Measurements from ENCODE around the gene CLDND2.

CLDND2 gene

GRCh38 chr19:51380379-51380778 is 11.6 kb upstream of the CLDND2 start:
- DNase-seq: no peak

- DNase-seq: no peak
Observed at GRCh38 chr19:51377422-51377821, 8.6 kb upstream of the CLDND2 start.

DNA sequence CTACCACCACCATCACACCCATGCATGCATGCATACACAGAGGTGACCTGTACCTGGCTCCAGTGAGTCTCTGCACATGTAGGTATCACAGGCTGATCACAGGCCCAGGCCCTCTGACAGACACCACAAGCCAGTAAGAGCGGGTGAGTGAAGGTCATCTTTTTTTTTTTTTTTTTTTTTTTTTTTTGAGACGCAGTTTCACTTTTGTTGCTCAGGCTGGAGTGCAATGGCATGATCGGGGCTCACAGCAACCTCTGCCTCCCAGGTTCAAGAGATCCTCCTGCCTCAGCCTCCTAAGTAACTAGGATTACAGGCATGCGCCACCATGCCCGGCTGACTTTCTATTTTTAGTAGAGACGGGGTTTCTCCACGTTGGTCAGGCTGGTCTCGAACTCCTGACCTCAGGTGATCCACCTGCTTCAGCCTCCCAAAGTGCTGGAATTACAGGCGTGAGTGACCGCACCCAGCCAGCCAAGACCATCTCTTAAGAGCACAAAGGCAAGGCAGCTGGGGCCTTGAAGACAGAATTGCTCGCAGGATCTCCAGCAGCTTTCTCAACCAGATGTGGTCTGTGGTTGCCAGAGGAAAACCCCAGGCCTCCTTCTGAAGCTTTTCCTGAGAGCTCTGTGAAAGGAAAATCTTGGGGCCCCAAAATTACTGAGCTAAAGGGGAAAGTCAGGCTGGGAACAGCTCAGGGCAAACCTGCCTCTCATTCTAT is 6.9 kb upstream of the CLDND2 start:
- no peak for DNase-seq

DNA sequence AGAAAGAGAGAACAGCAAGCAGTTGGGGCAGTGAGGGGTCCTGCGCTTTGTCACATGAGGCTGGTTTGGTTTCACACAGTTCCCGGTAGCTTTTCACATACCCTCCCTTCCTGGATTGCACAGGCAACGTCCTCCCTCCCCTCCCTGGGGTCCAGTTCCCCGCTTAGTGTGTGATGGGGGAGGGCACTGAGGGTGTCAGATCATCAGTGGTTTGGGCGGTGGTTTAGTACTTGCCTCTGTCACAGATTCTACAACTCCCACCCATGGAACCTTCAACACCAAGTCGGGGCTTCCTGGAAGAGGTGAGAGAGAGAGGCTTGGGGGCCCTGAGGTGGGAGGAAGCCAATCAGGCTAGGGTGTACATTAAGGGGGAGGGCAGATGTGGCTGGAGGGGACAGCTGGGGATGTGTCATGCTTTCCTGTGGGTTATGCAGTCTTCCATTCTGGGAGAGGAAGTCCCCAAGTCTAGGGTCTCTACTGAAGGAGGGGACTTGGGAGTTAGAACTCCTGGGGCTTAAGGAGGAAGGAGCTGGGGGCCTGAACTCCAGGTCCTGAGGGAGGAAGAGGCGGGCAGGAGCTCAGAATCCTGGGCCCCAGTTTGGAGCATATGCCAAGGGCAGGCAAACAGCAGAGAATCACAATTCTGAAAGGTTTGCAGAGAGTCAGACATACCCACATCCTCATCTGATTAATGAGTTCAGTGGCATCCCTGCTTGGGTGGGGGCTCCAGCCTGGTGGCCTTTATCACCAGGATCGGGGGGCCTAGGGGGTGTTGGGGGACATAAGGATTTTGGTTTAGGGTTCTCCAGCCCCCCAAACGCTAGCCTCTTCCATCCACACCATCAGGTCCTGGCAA is 4.1 kb upstream of the CLDND2 start, which contains the start of gene NKG7:
Gene NKG7, minus strand, starts transcription at position 6 of the 856 bp plus-strand sequence. CDS start 119 bp downstream, outside the sequence.
- DNase-seq: peak; percentile 58

- DNase-seq: no peak
Observed at GRCh38 chr19:51372021-51372648, 3.3 kb upstream of the CLDND2 start.

GRCh38 chr19:51371186-51371690 is 2.4 kb upstream of the CLDND2 start:
- DNase-seq: no peak

DNA sequence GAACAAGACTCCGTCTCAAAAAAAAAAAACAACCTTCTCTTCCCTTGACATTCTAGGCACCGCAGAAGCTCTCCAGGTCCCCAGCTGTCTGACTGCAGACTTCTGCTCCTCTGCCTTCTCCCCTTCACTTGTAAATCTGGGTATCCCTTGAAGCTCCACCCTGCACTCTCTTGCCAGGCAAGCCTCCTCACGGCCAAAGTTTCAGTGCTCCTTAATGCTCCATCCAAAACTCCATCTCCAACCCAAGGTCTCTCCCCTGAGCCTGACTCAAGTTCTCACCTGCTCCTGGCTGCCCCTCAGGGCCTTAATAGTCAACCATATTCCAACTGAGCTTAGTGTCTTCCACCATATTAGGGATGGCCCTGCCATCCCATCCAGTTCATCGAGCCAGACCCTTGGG is 1.4 kb upstream of the CLDND2 start:
- DNase-seq: no peak

- peak; percentile 96 for DNase-seq
Observed at GRCh38 chr19:51367565-51368365, 1.0 kb downstream of the CLDND2 start.

GRCh38 chr19:51367255-51367564 is 1.6 kb downstream of the CLDND2 start:
- DNase-seq: no peak

DNA sequence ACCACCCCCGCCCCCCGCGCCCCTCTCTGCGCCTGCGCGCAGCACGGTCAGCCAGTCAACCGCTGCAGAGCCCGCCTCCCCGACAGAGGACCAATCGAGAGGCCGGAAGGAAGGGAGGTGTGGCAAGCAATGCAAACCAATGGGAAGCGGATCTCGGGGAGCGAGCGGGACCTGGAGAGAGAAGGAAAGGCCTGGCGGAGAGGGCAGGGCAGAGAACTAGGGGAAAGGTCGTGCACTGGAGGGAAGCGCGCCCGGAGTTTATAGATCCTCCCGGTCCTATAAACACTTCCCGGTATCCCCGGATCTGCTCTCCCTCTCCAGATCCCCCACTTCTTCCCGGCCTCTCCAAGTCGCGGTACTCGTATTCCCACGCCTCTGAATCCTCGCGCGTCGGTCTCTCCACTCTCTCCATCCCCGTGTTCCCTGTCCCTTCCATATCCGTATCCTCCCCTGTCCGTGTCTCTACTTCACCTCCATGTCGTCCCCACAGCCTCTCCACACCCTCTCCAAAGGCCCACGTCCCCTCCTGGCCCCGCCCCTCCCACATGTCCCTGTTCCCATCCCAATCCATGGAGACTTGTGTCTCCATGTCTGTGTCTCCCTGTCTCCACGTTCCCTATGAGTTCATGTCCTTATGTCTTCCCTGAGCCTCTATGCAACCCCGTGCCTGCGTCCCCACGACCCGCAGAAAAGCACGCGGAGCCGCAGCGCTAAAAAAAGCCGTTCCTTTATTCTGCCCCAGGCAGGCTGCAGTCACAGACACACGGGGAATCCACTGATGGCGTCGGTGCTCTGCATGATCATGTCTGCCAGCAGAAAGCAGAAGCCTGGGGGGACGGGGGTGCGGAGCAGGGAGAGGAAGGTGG is 2.2 kb downstream of the CLDND2 start:
- DNase-seq: peak; percentile 92

DNA sequence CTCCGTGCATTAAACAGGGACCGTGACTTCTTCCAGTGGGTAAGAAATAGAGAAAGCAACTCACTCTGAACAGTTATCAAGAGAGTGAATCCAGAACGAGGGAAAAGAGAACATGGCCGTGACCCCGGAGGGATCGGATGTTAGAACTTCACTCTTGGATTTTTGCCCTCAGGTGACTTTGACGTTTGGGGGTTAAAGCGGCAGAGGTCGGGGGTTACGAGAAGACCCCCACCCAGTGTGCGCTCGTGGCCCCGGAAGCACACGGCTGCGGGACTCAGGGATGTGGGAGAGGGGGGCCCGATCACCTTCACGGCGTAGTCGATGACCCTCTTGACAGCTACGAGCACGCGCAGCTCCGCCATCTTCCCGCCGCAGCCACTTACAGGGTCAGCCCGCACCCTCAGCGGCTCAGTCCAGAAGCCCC is 2.8 kb downstream of the CLDND2 start, which contains the start of gene ETFB:
Gene ETFB, minus strand, starts transcription at position 424 of the 424 bp plus-strand sequence. Its CDS starts 62 bp downstream, at position 362.
- no peak for DNase-seq

DNA sequence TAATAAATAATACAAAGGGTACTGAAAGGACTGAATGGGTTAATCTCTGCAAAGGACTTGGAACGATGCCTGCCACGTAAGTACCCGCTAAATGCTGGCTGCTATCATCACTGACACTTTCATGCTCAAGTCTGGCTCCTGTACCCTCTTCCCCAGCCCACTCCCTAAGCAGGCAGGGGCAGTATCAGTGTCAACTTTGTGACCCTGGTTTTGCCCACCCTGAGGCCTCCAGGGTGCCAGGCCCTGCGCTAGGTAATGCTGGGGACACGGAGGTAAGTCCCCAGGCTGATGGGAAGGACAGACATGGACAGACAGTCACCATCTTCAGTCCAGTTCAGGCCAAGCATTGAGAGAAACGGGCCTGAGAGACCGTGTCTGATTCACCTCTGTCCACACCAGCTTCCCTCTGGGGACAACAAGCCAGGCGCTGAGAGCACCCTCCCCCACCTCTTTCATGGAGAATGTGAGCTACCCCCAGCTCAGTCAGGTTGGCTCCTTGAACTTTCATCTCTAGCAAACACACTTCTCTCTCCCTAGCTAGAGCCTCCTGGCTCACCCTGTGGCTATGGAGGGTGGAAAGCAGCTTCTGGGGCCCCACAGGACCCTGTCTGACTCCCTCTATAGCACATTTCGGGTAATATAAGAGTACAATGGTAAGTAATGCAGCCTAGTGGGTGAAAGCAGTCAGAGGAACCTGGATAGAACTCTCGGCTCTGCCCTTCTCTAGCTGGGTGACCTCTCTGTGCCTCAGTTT is 3.4 kb downstream of the CLDND2 start:
- DNase-seq: no peak

DNA sequence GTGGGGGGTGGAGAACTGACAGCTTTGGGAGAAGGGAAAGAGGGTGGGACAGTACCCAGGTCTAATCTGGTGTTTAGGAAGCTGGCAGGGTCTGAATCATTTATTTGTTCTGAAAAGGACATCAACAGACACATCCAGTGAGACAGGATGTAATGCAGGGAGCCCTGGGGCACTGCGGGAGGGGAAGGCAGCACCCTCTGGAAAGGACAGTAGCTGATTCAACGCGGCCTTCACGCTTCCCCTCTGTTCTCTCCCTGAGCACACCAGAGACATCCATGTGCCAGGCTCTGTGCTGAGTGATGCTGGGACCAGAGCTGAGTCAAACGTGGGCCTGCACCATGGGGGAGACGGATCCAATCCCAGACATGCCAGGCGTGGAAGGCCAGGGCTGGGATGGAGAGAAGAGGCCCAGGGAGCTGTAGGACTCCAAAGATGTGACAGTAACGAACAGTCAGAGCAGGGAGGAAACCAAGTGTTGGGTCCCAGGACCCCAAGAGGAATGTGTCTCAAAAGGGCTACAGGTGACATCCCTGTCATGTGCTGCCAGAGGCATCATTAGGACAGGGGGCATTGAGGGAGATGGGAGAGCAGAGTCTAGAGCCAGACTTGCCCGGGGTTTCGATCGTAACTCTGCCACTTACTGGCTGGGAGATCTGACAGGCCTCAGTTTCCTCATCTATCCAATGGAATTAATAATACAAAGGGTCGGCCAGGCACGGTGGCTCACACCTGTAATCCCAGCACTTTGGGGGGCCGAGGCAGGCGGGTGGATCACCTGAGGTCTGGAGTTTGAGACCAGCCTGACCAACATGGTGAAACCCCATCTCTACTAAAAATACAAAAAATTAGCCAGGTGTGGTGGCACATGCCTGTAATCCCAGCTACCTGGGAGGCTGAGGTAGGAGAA is 4.3 kb downstream of the CLDND2 start:
- DNase-seq: no peak

DNA sequence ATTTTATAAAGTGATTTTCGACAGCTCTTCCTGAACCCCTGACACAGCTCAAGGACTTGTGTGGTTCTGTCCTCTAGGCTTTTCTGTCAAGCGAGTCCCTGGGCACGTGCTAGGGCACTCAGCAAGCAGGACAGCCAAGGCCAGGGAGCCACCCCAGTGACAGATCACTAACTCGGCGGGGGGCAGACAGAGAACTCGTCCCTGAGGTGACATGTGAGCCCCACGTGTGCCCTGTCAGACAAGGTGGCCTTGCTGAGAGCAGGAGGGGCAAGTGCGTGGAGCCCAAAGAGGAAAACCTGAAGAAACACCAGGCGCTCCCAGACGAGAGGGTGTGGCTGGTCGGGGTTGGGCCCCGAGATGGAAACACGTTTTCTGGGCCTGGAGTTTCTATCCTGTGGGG is 7.6 kb downstream of the CLDND2 start:
- DNase-seq: no peak

DNA sequence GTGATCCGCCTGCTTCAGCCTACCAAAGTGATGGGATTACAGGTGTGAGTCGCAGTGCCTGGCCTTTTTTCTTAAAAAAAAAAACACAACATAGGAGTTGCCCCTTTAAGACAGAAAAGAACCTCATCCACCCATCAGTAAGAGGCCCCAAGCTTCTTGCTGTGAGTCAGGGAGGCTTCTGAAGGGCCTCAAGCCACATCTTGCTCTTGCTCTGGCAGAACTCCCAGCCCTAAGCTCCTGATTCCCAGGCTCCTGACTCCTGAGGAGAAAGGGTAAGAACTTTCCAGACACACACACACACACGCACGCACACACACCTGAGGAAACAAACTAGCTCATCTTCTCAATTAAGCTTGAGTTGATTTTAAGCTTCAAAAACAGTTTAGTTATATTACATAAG is 9.5 kb downstream of the CLDND2 start:
- DNase-seq: no peak

GRCh38 chr19:51357952-51358351 is 10.9 kb downstream of the CLDND2 start:
- no peak for DNase-seq

- no peak for DNase-seq
Observed at GRCh38 chr19:51356159-51356801, 12.5 kb downstream of the CLDND2 start.

- DNase-seq: no peak
Observed at GRCh38 chr19:51354742-51355148, 14.1 kb downstream of the CLDND2 start.

- no peak for DNase-seq
Observed at GRCh38 chr19:51354103-51354741, 14.6 kb downstream of the CLDND2 start.

All from stimulated activated CD4-positive, alpha-beta T cell treated with anti-CD3 and anti-CD28 coated beads, Interleukin-4, amount 100 ng/mL, for 1 hour (primary cell).